NCI-H2171 (cell line): ENCODE measurements around the gene ZER1.
A peak's percentile ranks its signal among the peaks of the same experiment; 100 is the strongest.
"Not testable (repeated sequence)": the region's sequence is repeated elsewhere in the genome, so short reads cannot be mapped to it uniquely, and the experiment has no call there.

ENCODE experiments used
- DNase-seq: peaks from one replicate; lab custom pipeline; 2025; lab: John Stamatoyannopoulos, UW

Gene ZER1

DNA sequence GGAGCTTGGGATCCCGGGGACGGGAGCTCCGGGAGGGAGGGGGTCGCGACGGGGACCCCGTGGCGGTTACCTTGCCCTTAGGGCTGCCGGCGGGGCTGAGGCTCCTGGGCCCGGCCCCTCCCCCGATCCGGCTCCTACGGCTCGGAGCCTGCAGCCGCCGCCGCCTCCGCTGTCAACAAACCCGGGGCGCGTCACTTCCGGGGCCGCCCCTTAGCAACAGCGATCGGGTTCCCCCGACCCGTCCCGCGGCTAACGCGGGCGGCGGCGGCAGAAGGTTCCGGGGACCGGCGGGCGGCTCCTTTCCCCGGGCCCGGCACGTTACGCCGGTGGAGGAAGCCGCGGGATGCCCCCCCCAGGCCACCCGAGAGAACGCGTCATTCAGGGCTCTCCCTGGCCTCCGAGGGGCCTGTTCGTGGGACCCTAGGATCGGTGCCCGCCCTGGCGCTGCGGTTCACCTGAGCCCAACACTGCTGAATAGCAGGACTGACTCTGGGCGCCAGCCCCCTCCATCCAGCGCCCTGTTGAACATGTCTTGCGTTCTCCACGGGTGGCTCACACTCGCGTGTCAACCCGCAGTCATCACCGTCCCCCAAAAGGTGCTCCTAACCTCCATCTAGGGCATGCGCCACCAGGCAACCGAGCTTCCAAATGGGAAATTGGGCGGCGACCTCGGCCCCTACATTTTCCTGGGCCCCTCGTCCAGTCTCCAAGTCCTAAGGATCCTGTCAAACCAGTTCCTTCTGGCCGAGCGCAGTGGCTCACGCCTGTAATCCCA lies at the start of gene ZER1:
Gene ZER1 (minus strand): TSS at position 183 of the 775 bp plus-strand sequence. CDS start 16,362 bp downstream, outside the sequence.
- DNase-seq, result peak; percentile 97

DNA sequence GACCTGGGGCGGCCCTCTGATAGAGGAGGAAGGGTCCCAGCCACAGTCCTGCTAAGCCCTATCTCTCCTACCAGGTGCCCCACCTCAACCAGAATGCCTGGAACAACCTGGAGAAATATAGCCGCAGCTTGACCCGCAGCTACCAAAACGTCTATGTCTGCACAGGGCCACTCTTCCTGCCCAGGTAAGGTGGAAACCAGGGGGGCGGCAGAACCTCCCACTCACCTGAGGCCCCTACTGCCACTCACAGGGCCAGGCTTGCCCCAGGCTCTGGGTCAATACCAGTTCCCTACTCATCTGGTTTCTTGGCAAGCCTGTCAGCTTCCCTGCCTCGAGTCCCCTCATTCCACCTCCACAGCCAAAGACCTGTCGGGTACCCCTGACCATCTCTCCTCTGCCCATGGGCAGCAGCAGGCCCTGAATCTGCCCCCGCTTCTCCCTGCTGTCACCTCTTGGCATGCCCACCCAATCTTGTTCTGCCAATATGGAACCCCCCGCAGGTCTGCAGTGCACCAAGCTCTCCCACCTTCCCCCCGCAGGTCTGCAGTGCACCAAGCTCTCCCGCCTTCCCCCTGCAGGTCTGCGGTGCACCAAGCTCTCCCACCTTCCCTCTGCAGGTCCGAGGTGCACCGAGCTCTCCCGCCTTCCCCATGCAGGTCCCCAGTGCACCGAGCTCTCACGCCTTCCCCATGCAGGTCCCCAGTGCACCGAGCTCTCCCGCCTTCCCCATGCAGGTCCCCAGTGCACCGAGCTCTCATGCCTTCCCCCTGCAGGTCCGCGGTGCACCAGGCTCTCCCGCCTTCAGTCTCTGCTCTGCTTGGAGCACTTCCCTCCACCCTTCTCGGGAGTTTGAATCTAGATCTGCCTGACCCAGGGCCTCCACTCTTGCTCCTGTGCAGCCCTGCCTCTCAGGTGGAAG lies 49.2 kb upstream of the ZER1 start:
- no peak for DNase-seq

DNA sequence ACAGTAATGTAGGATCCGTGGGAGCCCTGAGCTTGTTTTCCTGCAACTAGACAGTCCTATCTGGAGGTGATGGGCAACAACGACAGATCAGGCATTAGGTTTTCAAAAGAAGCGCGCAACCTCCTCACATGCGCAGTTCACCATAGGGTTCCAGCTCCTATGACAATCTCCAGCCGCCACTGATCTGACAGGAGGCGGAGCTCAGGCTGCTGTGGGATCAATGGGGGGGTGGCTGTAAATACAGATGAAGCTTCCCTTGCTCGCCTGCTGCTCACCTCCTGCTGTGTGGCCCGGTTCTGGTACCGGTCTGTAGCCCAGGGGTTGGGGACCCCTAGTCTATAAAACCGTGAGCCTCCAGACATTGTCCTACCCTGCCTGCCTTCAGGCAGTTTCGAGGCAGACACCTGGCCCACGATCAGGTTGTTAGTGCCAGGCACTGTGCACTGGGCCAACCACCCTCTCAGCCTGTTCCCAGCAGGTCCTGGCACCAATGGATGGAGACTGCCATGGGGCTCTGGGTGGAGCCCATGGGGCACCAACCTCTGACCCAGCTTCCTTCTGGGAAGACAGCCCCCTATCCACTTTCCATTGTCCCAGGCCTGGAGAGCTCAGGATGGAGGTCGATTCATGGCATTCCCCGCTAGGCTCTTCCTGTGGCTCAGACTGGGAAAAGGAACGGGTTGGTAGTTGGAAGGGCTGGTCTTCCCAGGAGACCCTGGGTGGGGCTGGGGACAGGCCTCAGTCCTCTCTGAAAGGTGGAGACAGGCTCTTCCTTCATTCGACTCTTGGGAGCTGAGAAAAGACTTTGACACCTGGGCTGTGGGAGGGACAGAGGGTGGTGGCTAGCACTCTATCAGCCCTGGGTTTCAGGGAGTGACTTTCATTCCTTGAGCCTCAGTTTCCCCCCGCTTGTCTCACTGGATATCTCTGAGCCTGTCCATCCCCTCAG lies 48.3 kb upstream of the ZER1 start:
- DNase-seq, result no peak

DNA sequence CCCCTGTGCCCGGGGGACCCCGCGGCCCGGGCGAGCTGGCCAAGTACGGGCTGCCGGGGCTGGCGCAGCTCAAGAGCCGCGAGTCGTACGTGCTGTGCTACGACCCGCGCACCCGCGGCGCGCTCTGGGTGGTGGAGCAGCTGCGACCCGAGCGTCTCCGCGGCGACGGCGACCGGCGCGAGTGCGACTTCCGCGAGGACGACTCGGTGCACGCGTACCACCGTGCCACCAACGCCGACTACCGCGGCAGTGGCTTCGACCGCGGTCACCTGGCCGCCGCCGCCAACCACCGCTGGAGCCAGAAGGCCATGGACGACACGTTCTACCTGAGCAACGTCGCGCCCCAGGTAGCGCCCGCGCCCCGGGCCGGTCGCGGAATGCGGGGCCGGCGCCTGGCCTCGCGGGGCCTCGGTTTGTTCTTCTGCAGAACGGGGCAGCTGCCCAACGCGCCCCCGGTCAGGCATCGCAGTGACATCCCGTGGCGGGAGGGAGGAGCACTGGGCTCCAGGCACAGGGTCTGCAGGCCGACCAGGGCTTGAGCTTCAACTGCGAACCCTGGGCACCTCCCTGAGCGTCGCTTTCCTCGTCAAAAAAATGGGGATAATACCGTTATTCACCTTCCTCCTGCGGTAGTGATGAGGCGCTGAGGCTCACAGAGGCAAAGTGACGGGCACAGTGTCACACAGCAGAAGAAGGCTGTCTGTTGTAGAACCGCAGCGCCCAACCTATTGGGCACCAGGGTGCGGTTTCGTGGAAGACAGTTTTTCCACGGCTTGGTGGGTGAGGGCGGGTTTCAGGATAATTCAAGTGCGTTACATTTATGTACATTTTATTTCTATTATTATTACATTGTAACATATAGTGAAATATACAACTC lies 47.4 kb upstream of the ZER1 start:
- DNase-seq, result peak; percentile 74

- DNase-seq, result peak; percentile 99
These were observed 46.5 kb upstream of the ZER1 start, which contains the start of gene ENDOG for GRCh38 chr9:128818099-128818838. Gene ENDOG, plus strand, starts transcription at chr9:128818500. Its CDS starts 185 bp downstream, at chr9:128818685.

GRCh38 chr9:128810873-128811272 lies 39.1 kb upstream of the ZER1 start:
- DNase-seq, result no peak

- no peak for DNase-seq
These were observed 38.1 kb upstream of the ZER1 start for GRCh38 chr9:128809831-128810230.

DNA sequence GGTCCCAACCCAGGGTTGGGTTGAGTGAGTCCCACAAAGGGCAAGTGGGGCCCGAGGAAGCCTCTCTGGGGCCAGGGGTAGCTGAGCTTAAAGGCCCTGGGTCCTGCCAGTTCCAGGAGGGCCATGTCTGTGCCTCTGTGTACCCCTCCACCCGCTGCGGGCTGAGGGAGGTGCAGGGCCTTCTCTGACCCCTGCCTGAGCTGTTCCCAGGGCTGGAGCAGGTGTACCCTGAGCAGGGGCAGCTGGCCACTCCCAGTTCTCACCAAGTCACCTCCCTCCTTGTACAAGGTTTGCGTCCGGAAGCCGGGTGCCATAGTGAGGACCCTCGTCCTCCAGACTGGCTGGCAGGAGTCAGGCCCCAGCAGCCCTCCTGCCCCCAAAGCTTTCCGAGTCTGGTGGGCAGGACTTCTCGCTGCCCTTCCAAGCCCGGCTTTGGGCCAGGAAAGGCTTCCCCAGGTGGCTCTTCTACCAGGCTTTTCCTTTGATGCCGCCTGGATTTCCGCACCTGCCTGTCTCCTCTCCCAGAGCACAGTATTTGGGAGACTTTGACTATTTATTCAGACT lies 37.4 kb upstream of the ZER1 start:
- DNase-seq, result no peak

DNA sequence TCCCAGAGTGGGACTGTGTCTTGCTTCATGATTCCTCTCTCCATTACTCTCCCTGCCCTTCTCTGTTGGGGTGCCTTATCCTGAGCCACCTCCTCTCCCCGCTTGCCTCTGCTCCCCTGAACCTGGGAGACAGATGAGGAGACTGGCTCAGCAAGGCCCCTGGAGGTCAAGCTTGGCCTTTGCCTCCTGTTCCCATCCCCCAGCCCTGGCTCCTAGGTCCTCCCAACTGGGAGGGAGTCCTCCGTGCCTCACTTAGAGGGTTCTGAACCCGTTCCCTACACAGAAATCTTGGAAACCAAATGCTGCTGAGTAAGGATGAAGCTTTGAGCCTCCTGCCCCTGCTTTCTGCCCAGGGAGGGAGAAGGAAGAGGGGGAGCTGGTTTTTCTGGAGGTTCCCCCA lies 36.8 kb upstream of the ZER1 start:
- DNase-seq, result no peak

DNA sequence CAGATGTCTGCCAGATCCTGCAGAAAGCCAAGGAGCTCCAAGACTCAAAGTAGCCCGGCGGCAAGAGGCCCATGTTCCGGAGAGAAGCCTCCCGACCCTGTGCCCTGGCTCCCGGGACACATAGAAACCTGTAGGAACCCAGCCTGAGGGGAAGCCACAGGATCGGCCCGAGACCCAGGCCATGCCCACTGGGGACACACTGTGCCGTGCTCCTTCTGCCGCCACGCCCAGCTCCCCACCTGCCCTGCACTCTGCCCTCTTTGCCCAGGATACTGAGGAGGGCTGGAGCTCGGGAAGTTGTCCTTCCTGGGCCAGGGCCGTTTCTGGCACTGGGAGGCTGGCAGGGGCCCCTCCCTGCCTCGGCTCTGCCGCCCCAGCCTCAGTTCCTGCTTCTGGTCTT lies 36.1 kb upstream of the ZER1 start:
- no peak for DNase-seq

DNA sequence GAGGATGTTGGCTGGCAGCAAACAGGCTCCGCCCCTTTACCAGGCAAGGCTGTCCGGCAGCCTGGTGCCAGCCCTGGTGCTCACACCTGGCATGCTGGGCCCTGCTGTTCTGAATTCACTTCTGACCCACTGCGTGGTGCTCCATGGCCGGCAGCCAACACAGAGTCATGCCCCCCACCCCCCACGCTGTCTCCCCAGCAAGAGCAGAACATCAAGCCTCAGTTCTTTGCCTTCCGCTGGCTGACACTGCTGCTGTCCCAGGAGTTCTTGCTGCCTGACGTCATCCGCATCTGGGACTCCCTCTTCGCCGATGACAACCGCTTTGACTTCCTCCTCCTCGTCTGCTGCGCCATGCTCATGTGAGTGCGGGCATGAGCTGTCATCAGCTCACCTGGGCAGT lies 33.9 kb upstream of the ZER1 start:
- DNase-seq, result no peak

DNA sequence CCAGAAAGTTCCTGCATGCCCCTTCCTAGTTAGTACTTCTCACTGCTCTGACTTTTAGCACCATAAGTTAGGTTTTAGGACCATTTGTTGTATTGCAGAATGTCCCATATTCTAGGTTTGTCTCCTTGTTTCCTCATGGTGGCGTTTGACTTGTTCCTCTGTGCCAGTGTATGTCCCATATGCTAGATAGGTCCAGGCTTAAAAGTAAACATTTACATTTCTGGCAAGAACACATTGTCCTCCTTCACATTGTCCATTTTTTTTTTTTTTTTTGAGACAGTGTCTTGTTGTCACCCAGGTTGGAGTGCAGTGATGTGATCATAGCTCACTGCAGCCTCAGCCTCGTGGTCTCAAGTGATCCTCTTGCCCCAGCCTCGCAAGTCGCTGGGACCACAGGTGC lies 30.8 kb upstream of the ZER1 start:
- no peak for DNase-seq

- DNase-seq, result no peak
These were observed 28.3 kb upstream of the ZER1 start for GRCh38 chr9:128800061-128800460.

- DNase-seq, result no peak
These were observed 27.2 kb upstream of the ZER1 start for GRCh38 chr9:128798896-128799295.

GRCh38 chr9:128794961-128795360 lies 23.2 kb upstream of the ZER1 start:
- not testable (repeated sequence) for DNase-seq

- DNase-seq, result no peak
These were observed 21.4 kb upstream of the ZER1 start for GRCh38 chr9:128792978-128793686.

- DNase-seq, result no peak
These were observed 20.4 kb upstream of the ZER1 start for GRCh38 chr9:128792134-128792533.

DNA sequence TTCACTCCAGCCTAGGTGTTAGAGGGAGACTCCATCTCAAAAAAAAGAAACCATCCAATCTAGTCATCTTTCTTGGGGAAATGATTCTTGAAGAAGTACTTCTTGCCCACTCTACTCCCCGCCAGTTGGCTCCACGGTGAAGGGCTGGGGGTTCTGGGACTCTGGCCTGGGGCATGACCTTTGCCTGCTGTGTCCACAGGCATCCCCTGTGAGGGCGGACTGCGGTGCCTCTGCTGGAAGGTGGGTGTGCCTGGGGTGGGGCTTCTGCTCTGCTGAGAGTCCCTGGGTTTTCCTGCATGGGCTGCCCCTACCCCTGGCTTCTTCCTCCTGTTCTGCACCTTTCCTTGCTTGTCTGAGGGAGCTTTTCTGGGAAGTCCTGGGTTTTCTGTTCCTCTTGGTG lies 18.8 kb upstream of the ZER1 start:
- DNase-seq, result no peak

GRCh38 chr9:128788445-128788844 lies 16.7 kb upstream of the ZER1 start:
- DNase-seq, result no peak
